SK-N-SH (cell line): ENCODE results near the gene RNF187. TPM values are rescaled to one million over a fixed set of nuclear protein-coding genes. Genes with fewer than 3 reads are reported as not detected.

Experiments used
- CTCF ChIA-PET: fragments of 300-600, 350-600 bp; formaldehyde crosslinking; extraction: SDS; loops from one replicate; lab custom pipeline; 2021; lab: Yijun Ruan, JAX
- POLR2A ChIA-PET: fragments of 350-600 bp; sonication (Branson Sonifier 250); formaldehyde crosslinking; extraction: SDS; loops from one replicate; lab custom pipeline; 2020; ENCODE audit warnings: antibody characterized with exemption, inconsistent platforms; lab: Yijun Ruan, JAX
- DNase-seq: peaks from one replicate; pipeline ENCODE4 v3.0.0; 2012
- H2AFZ ChIP-seq: fragments of 200-600 bp; sonication (generic); 2 replicates; pipeline ENCODE4 v1.8.1; 2016; ENCODE audit warnings: antibody characterized with exemption, mild to moderate bottlenecking, low read depth
- H3F3A ChIP-seq: fragments of 200-600 bp; sonication (generic); replicated peaks from 2 replicates; pipeline ENCODE3; 2016; ENCODE audit warnings: antibody characterized with exemption, mild to moderate bottlenecking; ENCODE audit not compliant: insufficient read depth
- H3K27ac ChIP-seq, 2 experiments: fragments of 200-500 bp in 1 of 2; fragments of 200-600 bp in 1 of 2; sonication (Bioruptor generic) in 1 of 2; sonication (generic), shearing (Covaris generic) in 1 of 2; 2 replicates each; pipeline versions ENCODE4 v1.5.1 to v1.6.1; 2014 to 2016; ENCODE audit warnings: low read depth in 2 of 2, inconsistent platforms in 1 of 2, low read length in 1 of 2, mild to moderate bottlenecking in 1 of 2, mixed read lengths in 1 of 2
- H3K27me3 ChIP-seq: fragments of 200-600 bp; sonication (generic), shearing (Covaris generic); 2 replicates; pipeline ENCODE4 v1.6.1; 2016; ENCODE audit warnings: mixed run types; ENCODE audit not compliant: insufficient read depth
- H3K36me3 ChIP-seq, 2 experiments: fragments of 200-500 bp in 1 of 2; fragments of 200-600 bp in 1 of 2; sonication (Bioruptor generic) in 1 of 2; sonication (generic) in 1 of 2; replicated peaks in 1 of 2; 2 replicates each; pipeline versions ENCODE3 to v1.5.1; 2014 to 2016; ENCODE audit warnings: low read length in 1 of 2, mild to moderate bottlenecking in 1 of 2; ENCODE audit not compliant: insufficient read depth in 2 of 2, control insufficient read depth in 1 of 2
- H3K4me1 ChIP-seq, 2 experiments: fragments of 200-500 bp in 1 of 2; fragments of 200-600 bp in 1 of 2; sonication (Bioruptor generic) in 1 of 2; sonication (generic), shearing (Covaris generic) in 1 of 2; 2 replicates each; pipeline versions ENCODE4 v1.5.1 to v1.6.1; 2014 to 2016; ENCODE audit warnings: low read depth in 1 of 2, low read length in 1 of 2, mixed run types in 1 of 2; ENCODE audit not compliant: insufficient read depth in 2 of 2, control insufficient read depth in 1 of 2
- H3K4me2 ChIP-seq: fragments of 200-600 bp; sonication (generic), shearing (Covaris generic); 2 replicates; pipeline ENCODE4 v1.6.1; 2017; ENCODE audit warnings: mixed run types
- H3K4me3 ChIP-seq, 2 experiments: fragments of 200-500 bp in 1 of 2; fragments of 200-600 bp in 1 of 2; sonication (Bioruptor generic) in 1 of 2; sonication (generic), shearing (Covaris generic) in 1 of 2; 2 replicates each; pipeline versions ENCODE4 v1.5.1 to v1.8.1; 2014 to 2016; ENCODE audit warnings: low read depth in 2 of 2, inconsistent platforms in 1 of 2, low read length in 1 of 2, mild to moderate bottlenecking in 1 of 2, mixed read lengths in 1 of 2, moderate library complexity in 1 of 2
- H3K79me2 ChIP-seq: fragments of 200-600 bp; sonication (generic); 2 replicates; pipeline ENCODE4 v1.8.1; 2017; ENCODE audit warnings: mild to moderate bottlenecking; ENCODE audit not compliant: insufficient read depth
- H3K9ac ChIP-seq: fragments of 200-600 bp; sonication (generic); 2 replicates; pipeline ENCODE4 v1.6.1; 2017; ENCODE audit warnings: mixed run types
- H3K9me2 ChIP-seq: fragments of 200-600 bp; sonication (generic); 2 replicates; pipeline ENCODE4 v1.6.1; 2017; ENCODE audit warnings: mixed run types
- H3K9me3 ChIP-seq: fragments of 200-600 bp; sonication (generic); 2 replicates; pipeline ENCODE4 v1.6.1; 2017; ENCODE audit warnings: mixed run types, mild to moderate bottlenecking, moderate library complexity
- H4K20me1 ChIP-seq: fragments of 200-600 bp; sonication (generic); 2 replicates; pipeline ENCODE4 v1.6.1; 2017; ENCODE audit warnings: mild to moderate bottlenecking, mixed run types; ENCODE audit not compliant: insufficient read depth
- ELF1 ChIP-seq: IDR thresholded peaks from 2 replicates; pipeline ENCODE4 v1.4.0; 2012
- FOSL2 ChIP-seq: IDR thresholded peaks from 2 replicates; pipeline ENCODE4 v1.4.0; 2012; ENCODE audit warnings: low read depth, mild to moderate bottlenecking, moderate library complexity, borderline replicate concordance
- FOXJ3 ChIP-seq: sonication (generic); formaldehyde crosslinking; IDR thresholded peaks from 2 replicates; pipeline ENCODE4 v1.5.1; 2020; ENCODE audit warnings: mild to moderate bottlenecking, missing genetic modification reagents
- IRF3 ChIP-seq: fragments of 150-350 bp; IDR thresholded peaks from 2 replicates; pipeline ENCODE4 v1.6.1; 2016; ENCODE audit warnings: mild to moderate bottlenecking, low read depth, low read length
- JUND ChIP-seq: IDR thresholded peaks from 2 replicates; pipeline ENCODE4 v1.4.0; 2012
- MXI1 ChIP-seq: IDR thresholded peaks from 2 replicates; pipeline ENCODE4 v1.6.1; 2012; ENCODE audit warnings: mild to moderate bottlenecking, low read depth, low read length, improper control_type of control experiment
- NFIC ChIP-seq: IDR thresholded peaks from 2 replicates; pipeline ENCODE4 v1.4.0; 2012; ENCODE audit warnings: borderline replicate concordance
- NRF1 ChIP-seq: IDR thresholded peaks from 2 replicates; pipeline ENCODE4 v1.6.1; 2012; ENCODE audit warnings: low read depth, mild to moderate bottlenecking, low read length
- PBX3 ChIP-seq: IDR thresholded peaks from 2 replicates; pipeline ENCODE4; 2012
- POLR2AphosphoS5 ChIP-seq: IDR thresholded peaks from 2 replicates; pipeline ENCODE4 v1.6.1; 2012; ENCODE audit warnings: low read depth, low read length
- SIN3A ChIP-seq: IDR thresholded peaks from 2 replicates; pipeline ENCODE4 v1.6.1; 2012; ENCODE audit warnings: low read depth, mild to moderate bottlenecking, low read length, moderate library complexity, borderline replicate concordance
- WGBS: methylation state at CpG from one replicate; pipeline ENCODE4 v1.1.6; 2017; ENCODE audit warnings: low lambda C conversion rate; 5-methylcytosine and 5-hydroxymethylcytosine counted together
- polyA plus RNA-seq, 3 experiments: library from polyadenylated mRNA; depleted of rRNA; stranded (reverse); fragments of >200 nt; gene quantifications; 2 replicates each; pipeline ENCODE4 v1.2.3, GENCODE V29; 2012
- TF ChIP-seq, protein P1 (sequence below): IDR thresholded peaks from 2 replicates; pipeline ENCODE4 v1.4.0; 2012; ENCODE audit warnings: low read depth

Gene RNF187
- polyA plus RNA-seq, 1 of the 3 experiments (the other 2 are of a cell fraction): 71.1 TPM

GRCh38 chr1:228488818-228489674 lies 1.9 kb downstream of the RNF187 start:
- peak overlapping the region; percentile 67 to 79; a peak in 3 of 4 replicates for H3K4me3 ChIP-seq
- ChIA-PET CTCF (interaction anchor here (0.6 to 4.1 kb wide), 4 partner anchors 12 to 74 kb away, joined by 3 to 41 read pairs (median 9); a partner anchor contains a TSS), POLR2A (interaction anchor here (1.2 kb wide), 1 partner anchor 31 kb away, joined by 3 read pairs; a partner anchor contains a TSS)
- peaks cover 19 to 26% of the 10 kb centered on the region in 2 experiments for H3K36me3 ChIP-seq
- no peaks in the 10 kb centered on the region for H3K9me3 ChIP-seq
- H4K20me1 ChIP-seq: no peaks in the 10 kb centered on the region
- no peak overlapping the region for H3K27ac ChIP-seq
- H3K4me2 ChIP-seq: peak overlapping the region; percentile 83
- peaks cover 0 to 10% of the 10 kb centered on the region in 2 experiments; a peak in 2 of 4 replicates for H3K4me1 ChIP-seq
- H3K79me2 ChIP-seq: peaks cover 27% of the 10 kb centered on the region
- 98% methylated on average over 8 of the region's 9 CpGs for WGBS
- TF ChIP-seq, protein P1, sequence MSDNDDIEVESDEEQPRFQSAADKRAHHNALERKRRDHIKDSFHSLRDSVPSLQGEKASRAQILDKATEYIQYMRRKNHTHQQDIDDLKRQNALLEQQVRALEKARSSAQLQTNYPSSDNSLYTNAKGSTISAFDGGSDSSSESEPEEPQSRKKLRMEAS: no peak
- no peak for TF ChIP-seq FOSL2
- no peak for TF ChIP-seq SIN3A
- TF ChIP-seq PBX3: no peak
- TF ChIP-seq MXI1: no peak
- no peak for TF ChIP-seq ELF1
- TF ChIP-seq POLR2AphosphoS5: no peak; the same call in 1 of the 2 replicates
- no peak for TF ChIP-seq FOXJ3 (CRISPR knock-in tag)
- TF ChIP-seq JUND: no peak
- no peak for TF ChIP-seq IRF3
- TF ChIP-seq NRF1: no peak
- no peak for TF ChIP-seq NFIC
- no peak for DNase-seq
- no peak overlapping the region for H2AFZ ChIP-seq
- H3K9me2 ChIP-seq: no peaks in the 10 kb centered on the region
- no peaks in the 10 kb centered on the region for H3K27me3 ChIP-seq
- H3K9ac ChIP-seq: peak overlapping the region; percentile 39; the same call in 1 of the 2 replicates
- peaks cover 11% of the 10 kb centered on the region for H3F3A ChIP-seq
